Fibroblast of peridontal ligament (primary cell): ENCODE data around the gene NUDC.
A peak's percentile ranks its signal among the peaks of the same experiment; 100 is the strongest.
"Not testable (repeated sequence)": the region's sequence is repeated elsewhere in the genome, so short reads cannot be mapped to it uniquely, and the experiment has no call there.

ENCODE experiments used
- DNase-seq: peaks from one replicate; pipeline ENCODE4 v3.0.0-alpha.2; 2010; ENCODE audit errors: extremely low read depth

The NUDC gene

DNA sequence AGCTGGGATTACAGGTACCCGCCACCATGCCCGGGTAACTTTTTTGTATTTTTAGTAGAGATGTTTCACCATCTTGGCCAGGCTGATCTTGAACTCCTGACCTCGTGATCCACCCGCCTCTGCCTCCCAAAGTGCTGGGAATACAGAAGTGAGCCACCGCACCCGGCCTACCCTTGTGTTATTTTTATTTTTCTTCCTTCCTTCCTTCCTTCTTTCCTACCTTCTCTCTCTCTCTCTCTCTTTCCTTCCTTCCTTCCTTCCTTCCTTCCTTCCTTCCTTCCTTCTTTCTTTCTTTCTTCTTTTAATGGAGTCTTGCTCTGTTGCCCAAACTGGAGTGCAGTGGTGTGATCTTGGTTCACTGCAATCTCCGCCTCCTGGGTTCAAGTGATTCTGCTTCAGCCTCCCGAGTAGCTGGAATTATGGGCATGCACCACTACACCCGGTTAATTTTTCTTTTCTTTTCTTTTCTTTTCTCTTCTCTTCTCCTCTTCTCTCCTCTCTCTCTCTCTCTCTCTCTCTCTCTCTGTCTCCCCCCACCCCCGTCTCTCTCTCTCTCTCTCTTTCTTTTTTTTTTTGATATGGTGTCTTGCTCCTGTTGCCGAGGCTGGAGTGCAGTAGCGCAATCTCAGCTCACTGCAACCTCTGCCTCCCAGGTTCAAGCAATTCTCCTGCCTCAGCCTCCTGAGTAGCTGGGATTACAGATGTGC is 68.0 kb downstream of the NUDC start:
- not testable (repeated sequence) for DNase-seq

DNA sequence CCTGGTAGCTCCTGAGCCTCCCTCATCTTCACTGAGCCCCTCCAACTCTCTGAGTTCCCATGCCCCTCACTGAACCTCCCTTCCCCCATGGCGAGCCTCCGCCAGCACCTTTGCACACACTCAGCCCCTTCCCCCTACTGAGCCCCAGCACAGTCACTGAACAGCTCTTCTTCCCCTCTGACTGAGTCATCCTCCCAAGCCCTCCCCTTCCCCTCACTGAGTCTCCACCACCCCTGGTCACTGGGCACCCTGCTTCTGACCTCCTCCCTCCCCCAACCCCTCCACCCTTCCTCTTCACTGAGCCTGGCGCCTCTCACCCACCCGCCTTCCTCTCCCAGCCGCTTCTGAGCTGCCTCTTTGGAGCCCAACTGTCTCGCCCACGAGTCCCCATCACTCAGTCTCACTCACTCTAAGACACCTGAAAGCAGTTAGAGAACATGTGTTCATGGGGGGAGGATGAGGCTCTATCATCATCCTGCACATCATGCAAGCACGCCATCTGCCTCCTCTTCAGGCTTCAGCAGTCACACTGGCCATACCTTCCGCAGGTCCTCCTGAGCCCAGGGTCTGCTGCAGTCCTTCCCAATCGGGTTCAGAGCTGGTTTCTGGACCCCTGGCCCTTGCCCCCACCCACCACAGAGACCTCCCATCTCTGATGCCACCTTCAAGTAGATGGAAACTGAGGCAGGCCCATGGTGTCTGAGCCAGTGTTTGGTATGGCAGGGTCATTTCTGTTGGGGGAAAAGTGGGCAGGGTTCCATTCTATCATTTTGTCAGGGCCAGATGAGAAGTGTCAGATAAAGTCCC is 70.0 kb downstream of the NUDC start:
- DNase-seq = no peak

DNA sequence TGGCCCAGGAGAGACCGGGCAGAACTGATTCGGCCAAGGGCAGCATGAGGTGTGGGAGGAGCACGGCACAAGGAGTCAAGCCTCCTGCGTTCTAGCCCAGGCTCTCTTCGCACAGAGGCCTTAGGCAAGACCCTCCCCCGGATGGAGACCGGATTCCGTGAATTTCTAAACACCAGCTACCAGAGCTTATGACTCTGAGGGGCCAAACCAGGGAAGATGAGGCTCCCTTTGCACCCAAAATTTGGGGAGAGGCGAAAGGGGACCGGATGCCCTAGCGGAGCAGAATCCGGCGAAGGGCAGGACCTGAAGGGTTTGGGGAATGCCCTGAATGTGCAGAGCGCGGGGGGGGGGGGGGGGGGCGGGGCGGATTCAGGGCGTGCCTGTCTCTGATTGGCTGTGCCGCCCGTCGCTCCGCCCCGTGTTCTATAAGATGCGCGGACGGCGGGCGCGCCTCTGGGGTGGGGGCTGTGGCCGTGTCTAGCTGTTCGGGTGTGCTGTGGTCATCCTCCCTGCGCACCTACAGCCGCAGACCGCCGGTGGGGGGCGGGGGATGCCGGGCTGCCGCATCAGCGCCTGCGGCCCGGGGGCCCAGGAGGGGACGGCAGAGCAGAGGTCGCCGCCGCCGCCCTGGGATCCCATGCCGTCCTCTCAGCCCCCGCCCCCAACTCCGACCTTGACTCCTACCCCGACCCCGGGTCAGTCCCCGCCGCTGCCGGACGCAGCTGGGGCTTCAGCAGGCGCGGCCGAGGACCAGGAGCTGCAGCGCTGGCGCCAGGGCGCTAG is 71.9 kb downstream of the NUDC start, which contains the start of gene TRNP1:
TSS of gene TRNP1 (plus strand) at position 456 of the 783 bp plus-strand sequence. CDS start at position 551, 95 bp downstream.
- peak; percentile 52 for DNase-seq

DNA sequence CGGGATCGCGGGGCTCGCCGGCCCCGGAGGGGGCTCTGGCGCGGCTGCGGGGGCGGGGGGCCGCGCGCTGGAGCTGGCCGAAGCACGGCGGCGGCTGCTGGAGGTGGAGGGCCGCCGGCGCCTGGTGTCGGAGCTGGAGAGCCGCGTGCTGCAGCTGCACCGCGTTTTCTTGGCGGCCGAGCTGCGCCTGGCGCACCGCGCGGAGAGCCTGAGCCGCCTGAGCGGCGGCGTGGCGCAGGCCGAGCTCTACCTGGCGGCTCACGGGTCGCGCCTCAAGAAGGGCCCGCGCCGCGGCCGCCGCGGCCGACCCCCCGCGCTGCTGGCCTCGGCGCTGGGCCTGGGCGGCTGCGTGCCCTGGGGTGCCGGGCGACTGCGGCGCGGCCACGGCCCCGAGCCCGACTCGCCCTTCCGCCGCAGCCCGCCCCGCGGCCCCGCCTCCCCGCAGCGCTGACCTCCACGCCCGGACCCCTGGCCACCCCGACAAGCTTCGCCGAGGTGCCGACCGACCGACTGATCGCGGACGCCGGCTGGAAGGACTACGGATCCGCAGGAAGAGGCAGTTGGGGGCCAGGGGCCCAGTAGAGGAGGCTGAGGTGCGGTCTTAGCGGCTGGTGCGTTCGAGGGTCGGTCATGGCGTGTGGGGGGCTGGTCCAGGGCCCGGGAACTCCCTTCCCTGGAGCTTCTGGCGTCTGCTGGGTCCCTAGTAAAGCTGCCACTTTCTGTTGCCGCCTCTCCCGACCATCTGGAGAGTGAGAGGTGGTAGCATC is 72.7 kb downstream of the NUDC start:
- no peak for DNase-seq

DNA sequence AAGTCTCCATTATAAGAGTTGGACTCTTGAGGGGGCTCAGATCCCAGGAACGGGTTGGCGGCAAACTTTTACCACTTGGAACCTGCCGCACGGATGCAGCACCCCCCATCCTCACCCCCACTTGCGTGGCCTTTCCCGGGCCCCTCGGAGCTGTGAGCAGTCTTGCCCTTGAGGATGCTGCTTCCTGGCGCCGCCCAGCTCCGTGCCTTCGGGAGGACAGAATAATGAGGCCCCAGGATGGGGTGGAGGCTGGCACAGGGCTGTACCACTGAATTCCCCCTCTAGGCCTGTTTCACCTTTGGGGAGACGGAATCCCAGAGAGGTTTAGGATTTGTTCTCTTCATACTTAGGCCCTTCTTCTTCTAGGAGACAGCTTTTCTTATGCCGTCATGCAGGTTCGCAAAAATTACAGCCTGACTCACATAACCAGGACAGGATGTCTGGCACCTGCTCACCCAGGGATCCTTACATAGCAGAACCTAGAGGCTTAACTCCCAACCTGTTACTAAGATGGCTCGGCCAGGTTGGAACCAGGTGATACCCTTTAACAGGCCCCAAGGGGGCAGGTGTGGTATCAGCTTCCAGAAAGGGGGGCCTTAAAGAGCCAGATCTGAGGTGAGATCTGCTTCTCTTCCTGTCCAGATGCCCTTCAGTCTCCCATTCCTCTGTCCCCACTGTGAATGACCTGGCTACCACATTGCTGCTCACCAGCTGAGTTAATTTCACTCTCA is 73.4 kb downstream of the NUDC start:
- DNase-seq = no peak

DNA sequence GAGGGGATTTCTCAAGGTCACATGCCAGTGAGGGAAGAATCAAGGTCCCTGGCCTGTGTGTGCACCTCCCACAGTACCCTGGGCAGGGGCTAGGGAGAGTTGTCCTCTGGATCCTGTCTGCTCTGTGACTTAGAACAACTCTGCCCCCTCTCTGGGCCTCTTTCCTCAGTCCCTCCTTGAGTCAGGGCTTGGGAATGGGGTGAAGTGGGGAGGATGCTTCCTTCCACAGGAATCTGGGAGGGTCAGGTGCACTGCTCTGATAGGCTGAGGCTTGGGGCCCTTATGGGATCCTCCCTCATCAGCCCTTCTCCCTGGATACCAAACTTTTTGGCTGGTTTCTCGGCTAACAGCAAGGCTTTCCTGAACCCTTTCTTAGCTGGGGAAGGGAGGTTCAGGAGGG is 74.5 kb downstream of the NUDC start:
- no peak for DNase-seq
